Fibroblast of lung (primary cell): ENCODE measurements around the gene SYNJ2. TPM values are rescaled to one million over a fixed set of nuclear protein-coding genes. Genes with fewer than 3 reads are reported as not detected.

Experiments
- DNase-seq, 2 donors: peaks; one replicate each; pipeline versions ENCODE4 v3.0.0 to v3.0.0-alpha.2; 2010; ENCODE audit warnings: low read depth in 2 of 2
- H2AFZ ChIP-seq: 2 replicates; pipeline ENCODE4 v1.5.1; 2012; ENCODE audit warnings: low read length, control low read depth, inconsistent platforms
- H3K27ac ChIP-seq: 2 replicates; pipeline ENCODE4 v1.5.1; 2011; ENCODE audit warnings: low read length, control low read depth; ENCODE audit not compliant: insufficient read depth
- H3K27me3 ChIP-seq: 2 replicates; pipeline ENCODE4 v1.5.1; 2011; ENCODE audit warnings: mild to moderate bottlenecking, low read length; ENCODE audit not compliant: control insufficient read depth, insufficient read depth
- H3K36me3 ChIP-seq: 2 replicates; pipeline ENCODE4 v1.5.1; 2011; ENCODE audit warnings: low read length; ENCODE audit not compliant: control insufficient read depth, insufficient read depth
- H3K4me1 ChIP-seq: 2 replicates; pipeline ENCODE4 v1.5.1; 2011; ENCODE audit warnings: low read length; ENCODE audit not compliant: control insufficient read depth, insufficient read depth; ENCODE audit errors: extremely low read depth
- H3K4me2 ChIP-seq: 2 replicates; pipeline ENCODE4 v1.5.1; 2011; ENCODE audit warnings: low read length, control low read depth; ENCODE audit not compliant: insufficient read depth; ENCODE audit errors: extremely low read depth
- H3K4me3 ChIP-seq, 4 experiments: fragments of 200-600 bp in 1 of 4; sonication (generic) in 1 of 4; replicated peaks in 1 of 4; 2 replicates each; pipeline ENCODE4 v1.5.1; 2011 to 2016; ENCODE audit warnings: low read length in 4 of 4, low read depth in 3 of 4, mild to moderate bottlenecking in 3 of 4, control low read depth in 2 of 4, inconsistent platforms in 1 of 4, mixed read lengths in 1 of 4; ENCODE audit not compliant: insufficient read depth in 1 of 4; ENCODE audit errors: control extremely low read depth in 1 of 4
- H3K79me2 ChIP-seq: 2 replicates; pipeline ENCODE4 v1.5.1; 2012; ENCODE audit warnings: mild to moderate bottlenecking, low read length, inconsistent platforms; ENCODE audit not compliant: control insufficient read depth, insufficient read depth
- H3K9ac ChIP-seq: 2 replicates; pipeline ENCODE4 v1.5.1; 2011; ENCODE audit warnings: mild to moderate bottlenecking, low read length, control low read depth; ENCODE audit not compliant: insufficient read depth
- H3K9me3 ChIP-seq: 2 replicates; pipeline ENCODE4 v1.5.1; 2012; ENCODE audit warnings: low read depth, low read length; ENCODE audit not compliant: control insufficient read depth, insufficient read depth
- H4K20me1 ChIP-seq: 2 replicates; pipeline ENCODE4 v1.5.1; 2011; ENCODE audit warnings: low read length; ENCODE audit not compliant: control insufficient read depth, insufficient read depth; ENCODE audit errors: extremely low read depth
- CTCF ChIP-seq, 2 donors: IDR thresholded peaks in 1 of 2; conservative IDR thresholded peaks in 1 of 2; 1 replicate in 1 of 2; 2 replicates in 1 of 2; pipeline ENCODE4 v1.5.1; 2011 to 2012; ENCODE audit warnings: low read length in 2 of 2, control low read depth in 1 of 2, inconsistent platforms in 1 of 2, low read depth in 1 of 2, mild to moderate bottlenecking in 1 of 2
- EZH2 ChIP-seq: IDR thresholded peaks from 2 replicates; pipeline ENCODE4 v1.5.1; 2012; ENCODE audit warnings: low read length, control low read depth, mild to moderate bottlenecking; ENCODE audit errors: missing control alignments
- polyA plus RNA-seq, 2 donors: library from polyadenylated mRNA; depleted of rRNA in 1 of 2; stranded (reverse) in 1 of 2; unstranded in 1 of 2; fragments of >200 nt; gene quantifications; 2 replicates each; pipeline ENCODE4 v1.2.1, GENCODE V29; 2011 to 2012; ENCODE audit warnings: missing spikeins in 1 of 2
- total RNA-seq: library from RNA; depleted of rRNA; stranded (reverse); fragments of >200 nt; gene quantifications from 2 replicates; pipeline ENCODE4 v1.2.1, GENCODE V29; 2014

Gene SYNJ2
- total and polyA plus RNA-seq, 2 donors (not counting 1 experiment from before 2014, with no cell fraction given): 23.5 to 57.3 TPM

- Histone ChIP-seq H3K4me2 (no peak overlapping the region), H3K4me3 (no peak overlapping the region), H4K20me1 (no peaks in the 10 kb centered on the region), H3K36me3 (peaks cover 2% of the 10 kb centered on the region), H3K79me2 (peaks cover 94% of the 10 kb centered on the region), H3K4me1 (peaks cover 14% of the 10 kb centered on the region), H3K27ac (no peak overlapping the region), H3K27me3 (no peaks in the 10 kb centered on the region), H3K9ac (no peak overlapping the region), H3K9me3 (no peaks in the 10 kb centered on the region), H2AFZ (no peak overlapping the region)
- no peak for TF ChIP-seq EZH2
- no peak for TF ChIP-seq CTCF (conservative IDR thresholded peaks at IDR 0.05 in 1 of 2, IDR thresholded peaks at IDR 0.05 in 1 of 2; ENCODE audit: low read depth in 1 of 2, low read length in 2 of 2)
- no peak for DNase-seq
Observed at GRCh38 chr6:157994125-157994795, 12.6 kb downstream of the SYNJ2 start.

GRCh38 chr6:157995458-157995857 is 13.8 kb downstream of the SYNJ2 start:
- Histone ChIP-seq H3K9ac (no peak overlapping the region), H3K9me3 (no peaks in the 10 kb centered on the region), H3K4me2 (no peak overlapping the region), H3K27ac (no peak overlapping the region), H3K79me2 (peaks cover 93% of the 10 kb centered on the region), H2AFZ (no peak overlapping the region), H3K27me3 (no peaks in the 10 kb centered on the region), H3K4me3 (no peak overlapping the region), H4K20me1 (no peaks in the 10 kb centered on the region), H3K36me3 (peaks cover 2% of the 10 kb centered on the region), H3K4me1 (peaks cover 9% of the 10 kb centered on the region)
- DNase-seq: no peak
- TF ChIP-seq CTCF (conservative IDR thresholded peaks at IDR 0.05 in 1 of 2, IDR thresholded peaks at IDR 0.05 in 1 of 2; ENCODE audit: low read depth in 1 of 2, low read length in 2 of 2) (no peak), EZH2 (no peak)

GRCh38 chr6:157996201-157996712 is 14.6 kb downstream of the SYNJ2 start:
- DNase-seq: no peak
- Histone ChIP-seq H3K4me3 (no peak overlapping the region), H3K27me3 (no peaks in the 10 kb centered on the region), H3K4me2 (no peak overlapping the region), H3K27ac (no peak overlapping the region), H4K20me1 (no peaks in the 10 kb centered on the region), H3K79me2 (peaks cover 92% of the 10 kb centered on the region), H3K9me3 (no peaks in the 10 kb centered on the region), H2AFZ (no peak overlapping the region), H3K4me1 (peaks cover 9% of the 10 kb centered on the region), H3K9ac (no peak overlapping the region), H3K36me3 (no peaks in the 10 kb centered on the region)
- TF ChIP-seq EZH2: no peak
- TF ChIP-seq CTCF (conservative IDR thresholded peaks at IDR 0.05 in 1 of 2, IDR thresholded peaks at IDR 0.05 in 1 of 2; ENCODE audit: low read depth in 1 of 2, low read length in 2 of 2): no peak
